ENCODE results near the gene NFATC1. TPM values are rescaled to one million over a fixed set of nuclear protein-coding genes. Genes with fewer than 3 reads are reported as not detected.
A peak's percentile ranks its signal among the peaks of the same experiment; 100 is the strongest.

The NFATC1 gene
- total and polyA plus RNA-seq, 3 experiments from 2014 or later: 36.7 to 46.7 (median 45.9) TPM

- DNase-seq: no peak
- ChIA-PET CTCF (interaction anchor here (1.1 kb wide), 1 partner anchor 11 kb away, joined by 3 read pairs; no protein-coding TSS in a partner anchor), POLR2A (no interaction called here)
- Histone ChIP-seq H3K4me3 (ENCODE audit: low read length) (no peak overlapping the region), H3K9me3 (ENCODE audit: low read length) (no peaks in the 10 kb centered on the region), H3K27ac (ENCODE audit: low read depth, low read length) (no peak overlapping the region), H3K4me1 (ENCODE audit: insufficient read depth, low read length) (no peaks in the 10 kb centered on the region), H3K36me3 (ENCODE audit: insufficient read depth, low read length) (no peaks in the 10 kb centered on the region), H3K27me3 (ENCODE audit: insufficient read depth, low read length, poor library complexity, severe bottlenecking) (no peaks in the 10 kb centered on the region)
- H3K27me3 Mint-ChIP-seq: peaks cover 8% of the 10 kb centered on the region in 2 donors
- no peaks in the 10 kb centered on the region for H3K9me3 Mint-ChIP-seq
- H3K4me3 Mint-ChIP-seq: no peak overlapping the region
- peak overlapping the region in 1 of 8 donors; percentile 87 for H3K27ac Mint-ChIP-seq
- H3K4me1 Mint-ChIP-seq: peaks cover 0 to 8% (median 3%) of the 10 kb centered on the region in 3 donors
- no peaks in the 10 kb centered on the region for H3K36me3 Mint-ChIP-seq
Measured at GRCh38 chr18:79387214-79387613, 8.5 kb upstream of the NFATC1 start.

GRCh38 chr18:79387615-79388014 lies 8.1 kb upstream of the NFATC1 start:
- Mint-ChIP-seq H3K36me3 (no peaks in the 10 kb centered on the region), H3K4me3 (no peak overlapping the region), H3K27ac (no peak overlapping the region), H3K9me3 (no peaks in the 10 kb centered on the region), H3K27me3 (peaks cover 11 to 12% of the 10 kb centered on the region in 2 donors), H3K4me1 (peaks cover 0 to 12% (median 7%) of the 10 kb centered on the region in 3 donors)
- Histone ChIP-seq H3K36me3 (ENCODE audit: insufficient read depth, low read length) (no peaks in the 10 kb centered on the region), H3K27ac (ENCODE audit: low read depth, low read length) (no peak overlapping the region), H3K9me3 (ENCODE audit: low read length) (no peaks in the 10 kb centered on the region), H3K4me3 (ENCODE audit: low read length) (no peak overlapping the region), H3K27me3 (ENCODE audit: insufficient read depth, low read length, poor library complexity, severe bottlenecking) (peaks cover 2% of the 10 kb centered on the region), H3K4me1 (ENCODE audit: insufficient read depth, low read length) (peaks cover 3% of the 10 kb centered on the region)
- CTCF ChIA-PET: interaction anchor here (1.1 kb wide), 1 partner anchor 11 kb away, joined by 3 read pairs; no protein-coding TSS in a partner anchor
- DNase-seq: peak in 1 of 5 donors; percentile 42
- POLR2A ChIA-PET: no interaction called here

GRCh38 chr18:79388043-79388442 lies 7.7 kb upstream of the NFATC1 start:
- CTCF ChIA-PET: interaction anchor here (1.1 kb wide), 2 partner anchors 10 to 136 kb away, joined by 3 read pairs; no protein-coding TSS in a partner anchor
- H3K27ac ChIP-seq (ENCODE audit: low read depth, low read length): no peak overlapping the region

GRCh38 chr18:79389689-79390088 lies 6.0 kb upstream of the NFATC1 start:
- DNase-seq: no peak
- Mint-ChIP-seq H3K27ac (peak overlapping the region in 1 of 8 donors; percentile 55), H3K9me3 (no peaks in the 10 kb centered on the region), H3K36me3 (peaks cover 0 to under 1% (median 0%) of the 10 kb centered on the region in 3 donors), H3K27me3 (peaks cover 16 to 17% of the 10 kb centered on the region in 2 donors), H3K4me1 (peaks cover 7 to 25% (median 21%) of the 10 kb centered on the region in 3 donors), H3K4me3 (peak overlapping the region in 1 of 7 donors; percentile 13)
- H3K4me3 ChIP-seq (ENCODE audit: low read length): no peak overlapping the region
- peaks cover 6% of the 10 kb centered on the region for H3K27me3 ChIP-seq (ENCODE audit: insufficient read depth, low read length, poor library complexity, severe bottlenecking)
- no peak overlapping the region for H3K27ac ChIP-seq (ENCODE audit: low read depth, low read length)
- peaks cover 16% of the 10 kb centered on the region for H3K4me1 ChIP-seq (ENCODE audit: insufficient read depth, low read length)
- H3K36me3 ChIP-seq (ENCODE audit: insufficient read depth, low read length): no peaks in the 10 kb centered on the region
- POLR2A ChIA-PET: no interaction called here
- H3K9me3 ChIP-seq (ENCODE audit: low read length): no peaks in the 10 kb centered on the region
- CTCF ChIA-PET: interaction anchor here (5.4 kb wide), 1 partner anchor 9 kb away, joined by 49 read pairs; no protein-coding TSS in a partner anchor

More at GRCh38 chr18:79388043-79388442, 7.7 kb upstream of the NFATC1 start:
- Histone ChIP-seq H3K36me3 (ENCODE audit: insufficient read depth, low read length) (no peaks in the 10 kb centered on the region), H3K9me3 (ENCODE audit: low read length) (no peaks in the 10 kb centered on the region), H3K27me3 (ENCODE audit: insufficient read depth, low read length, poor library complexity, severe bottlenecking) (peaks cover 6% of the 10 kb centered on the region), H3K4me1 (ENCODE audit: insufficient read depth, low read length) (peaks cover 8% of the 10 kb centered on the region), H3K4me3 (ENCODE audit: low read length) (no peak overlapping the region)
- peaks cover 3 to 17% (median 11%) of the 10 kb centered on the region in 3 donors for H3K4me1 Mint-ChIP-seq
- H3K36me3 Mint-ChIP-seq: no peaks in the 10 kb centered on the region
- POLR2A ChIA-PET: no interaction called here
- no peak overlapping the region for H3K27ac Mint-ChIP-seq
- peaks cover 11 to 12% of the 10 kb centered on the region in 2 donors for H3K27me3 Mint-ChIP-seq
- peak in 1 of 5 donors; percentile 35 for DNase-seq
- no peak overlapping the region for H3K4me3 Mint-ChIP-seq
- no peaks in the 10 kb centered on the region for H3K9me3 Mint-ChIP-seq

GRCh38 chr18:79392226-79392625 lies 3.5 kb upstream of the NFATC1 start:
- ChIA-PET POLR2A (no interaction called here), CTCF (interaction anchor here (1.4 to 5.4 kb wide), 4 partner anchors 12 to 136 kb away, joined by 4 to 49 read pairs (median 6); no protein-coding TSS in a partner anchor)
- DNase-seq: peak in 1 of 5 donors; percentile 35
- H3K27ac Mint-ChIP-seq: peak overlapping the region in 6 of 8 donors; percentile 1 to 92 (median 48)
- Histone ChIP-seq H3K9me3 (ENCODE audit: low read length) (no peaks in the 10 kb centered on the region), H3K27me3 (ENCODE audit: insufficient read depth, low read length, poor library complexity, severe bottlenecking) (peaks cover 6% of the 10 kb centered on the region), H3K4me1 (ENCODE audit: insufficient read depth, low read length) (peaks cover 20% of the 10 kb centered on the region), H3K4me3 (ENCODE audit: low read length) (no peak overlapping the region), H3K27ac (ENCODE audit: low read depth, low read length) (no peak overlapping the region), H3K36me3 (ENCODE audit: insufficient read depth, low read length) (no peaks in the 10 kb centered on the region)
- H3K9me3 Mint-ChIP-seq: no peaks in the 10 kb centered on the region
- H3K27me3 Mint-ChIP-seq: peaks cover 18 to 19% of the 10 kb centered on the region in 2 donors
- H3K4me3 Mint-ChIP-seq: peak overlapping the region in 6 of 7 donors; percentile 25 to 84 (median 78)
- H3K36me3 Mint-ChIP-seq: peaks cover 0 to 2% (median 1%) of the 10 kb centered on the region in 3 donors
- peaks cover 9 to 29% (median 25%) of the 10 kb centered on the region in 3 donors for H3K4me1 Mint-ChIP-seq

GRCh38 chr18:79393181-79393634 lies 2.5 kb upstream of the NFATC1 start:
- Histone ChIP-seq H3K4me3 (ENCODE audit: low read length) (peak overlapping the region; percentile 55), H3K9me3 (ENCODE audit: low read length) (no peaks in the 10 kb centered on the region), H3K27ac (ENCODE audit: low read depth, low read length) (no peak overlapping the region), H3K27me3 (ENCODE audit: insufficient read depth, low read length, poor library complexity, severe bottlenecking) (peaks cover 6% of the 10 kb centered on the region), H3K4me1 (ENCODE audit: insufficient read depth, low read length) (peaks cover 20% of the 10 kb centered on the region), H3K36me3 (ENCODE audit: insufficient read depth, low read length) (no peaks in the 10 kb centered on the region)
- DNase-seq: peak in 3 of 5 donors; percentile 21 to 60 (median 48)
- Mint-ChIP-seq H3K4me1 (peaks cover 9 to 29% (median 25%) of the 10 kb centered on the region in 3 donors), H3K36me3 (peaks cover 0 to 2% (median 1%) of the 10 kb centered on the region in 3 donors), H3K27me3 (peaks cover 18 to 19% of the 10 kb centered on the region in 2 donors), H3K9me3 (no peaks in the 10 kb centered on the region), H3K27ac (peak overlapping the region; percentile 38 to 88 (median 69)), H3K4me3 (peak overlapping the region; percentile 80 to 93 (median 86))
- ChIA-PET POLR2A (interaction anchor here (1.6 kb wide), 1 partner anchor 130 kb away, joined by 9 read pairs; no protein-coding TSS in a partner anchor), CTCF (interaction anchor here (1.0 to 5.4 kb wide), 5 partner anchors 12 to 136 kb away, joined by 3 to 49 read pairs (median 4); no protein-coding TSS in a partner anchor)

GRCh38 chr18:79393635-79394533 lies 1.8 kb upstream of the NFATC1 start:
- peak overlapping the region; percentile 80 to 93 (median 86) for H3K4me3 Mint-ChIP-seq
- H3K36me3 Mint-ChIP-seq: peaks cover 0 to 2% (median 1%) of the 10 kb centered on the region in 3 donors
- peak overlapping the region in 6 of 8 donors; percentile 53 to 90 (median 76) for H3K27ac Mint-ChIP-seq
- H3K9me3 ChIP-seq (ENCODE audit: low read length): no peaks in the 10 kb centered on the region
- H3K9me3 Mint-ChIP-seq: no peaks in the 10 kb centered on the region
- peak in 4 of 5 donors; percentile 37 to 73 (median 44) for DNase-seq
- peaks cover 6% of the 10 kb centered on the region for H3K27me3 ChIP-seq (ENCODE audit: insufficient read depth, low read length, poor library complexity, severe bottlenecking)
- peaks cover 12 to 31% (median 28%) of the 10 kb centered on the region in 3 donors for H3K4me1 Mint-ChIP-seq
- H3K27ac ChIP-seq (ENCODE audit: low read depth, low read length): no peak overlapping the region
- peaks cover 20% of the 10 kb centered on the region for H3K4me1 ChIP-seq (ENCODE audit: insufficient read depth, low read length)
- no peaks in the 10 kb centered on the region for H3K36me3 ChIP-seq (ENCODE audit: insufficient read depth, low read length)
- POLR2A ChIA-PET: interaction anchor here (1.6 kb wide), 1 partner anchor 129 kb away, joined by 9 read pairs; no protein-coding TSS in a partner anchor
- CTCF ChIA-PET: interaction anchor here (1.0 to 5.4 kb wide), 5 partner anchors 12 to 135 kb away, joined by 3 to 49 read pairs (median 4); no protein-coding TSS in a partner anchor
- peak overlapping the region; percentile 55 for H3K4me3 ChIP-seq (ENCODE audit: low read length)
- peaks cover 19% of the 10 kb centered on the region in 2 donors for H3K27me3 Mint-ChIP-seq

Measured in CD8-positive, alpha-beta memory T cell (primary cell).